GM18511 (cell line): ENCODE results near the gene ELK1.
"Not testable (repeated sequence)": the region's sequence is repeated elsewhere in the genome, so short reads cannot be mapped to it uniquely, and the experiment has no call there.

Source experiments
- ATAC-seq: cut with Tn5 transposase; IDR thresholded peaks from one replicate; pipeline ENCODE4 v1.9.1; 2021; ENCODE audit warnings: mild to moderate bottlenecking, moderate library complexity; ENCODE audit not compliant: unreplicated experiment

ELK1 gene

DNA sequence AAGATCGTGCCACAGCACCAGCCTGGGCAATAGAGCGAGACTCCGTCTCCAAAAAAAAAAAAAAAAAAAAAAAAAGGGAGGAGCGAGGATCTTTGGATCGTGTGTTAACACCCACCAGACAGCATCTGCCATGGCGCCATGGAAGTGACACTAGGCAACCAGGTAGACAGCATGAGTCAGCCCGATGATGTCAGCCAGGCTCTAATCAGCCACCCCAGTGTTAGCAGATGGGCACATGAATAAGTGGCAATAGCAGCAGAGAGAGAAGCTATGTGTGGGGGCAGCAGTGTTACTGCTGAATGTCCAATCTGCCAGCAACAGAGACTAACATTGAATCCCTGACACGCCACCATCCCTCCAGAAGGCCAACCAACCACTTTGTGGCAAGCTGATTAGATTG is 37.3 kb downstream of the ELK1 start:
- no peak for ATAC-seq

DNA sequence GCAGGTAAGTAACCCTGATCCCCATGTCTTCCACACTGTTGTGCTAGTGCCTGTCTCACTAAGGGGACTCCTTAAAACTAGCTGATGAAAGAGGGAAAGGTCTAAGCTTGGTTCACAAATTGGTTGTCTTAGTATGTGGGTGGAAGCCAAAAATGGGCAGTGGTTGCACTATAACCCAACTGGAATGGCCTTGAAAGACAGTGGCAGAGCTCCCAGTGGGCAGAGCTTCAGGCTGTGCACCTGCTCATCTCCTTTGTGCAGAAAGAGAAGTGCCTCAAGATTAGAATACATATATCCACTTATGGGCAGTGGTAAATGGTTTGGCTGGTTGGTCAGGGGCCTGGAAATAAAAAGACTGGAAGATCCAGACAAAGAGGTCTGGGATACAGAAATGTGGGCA is 37.9 kb downstream of the ELK1 start:
- no peak for ATAC-seq

DNA sequence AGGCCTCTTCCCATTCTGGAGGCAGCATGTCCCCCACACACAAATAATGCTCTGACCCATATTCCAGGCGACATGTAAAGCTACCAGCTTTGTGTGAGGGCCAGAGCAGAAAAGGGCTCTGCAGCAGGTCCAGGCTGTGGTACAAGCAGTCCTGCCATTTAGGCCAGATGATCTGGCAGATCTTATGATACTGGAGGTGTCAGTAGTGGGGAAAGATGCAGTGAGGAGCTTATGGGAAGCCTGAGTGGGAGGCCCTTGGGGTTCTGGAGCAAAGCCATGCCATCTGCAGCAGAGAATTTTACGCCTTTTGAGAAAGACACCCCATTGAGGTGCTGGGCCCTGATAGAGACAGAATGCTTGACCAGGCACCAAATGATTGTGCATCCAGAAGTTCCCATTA is 38.4 kb downstream of the ELK1 start:
- no peak for ATAC-seq

DNA sequence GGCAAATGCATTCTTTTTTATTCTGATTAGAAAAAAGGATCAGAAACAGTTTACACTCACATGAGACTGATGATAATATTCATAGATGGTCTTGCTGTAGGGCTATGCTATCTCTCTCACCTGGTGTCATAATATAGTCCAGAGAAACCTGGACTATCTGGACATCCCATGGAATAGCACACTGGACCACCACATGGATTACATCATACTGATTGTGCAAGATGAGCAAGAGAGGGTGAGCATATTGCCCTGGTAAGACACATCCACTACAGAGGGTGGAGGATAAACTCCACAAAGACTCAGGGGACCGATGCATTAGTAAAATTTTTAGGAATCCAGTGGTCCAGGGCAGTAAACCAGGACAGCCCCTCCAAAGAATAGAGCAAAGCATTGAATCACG is 38.9 kb downstream of the ELK1 start:
- ATAC-seq: no peak

DNA sequence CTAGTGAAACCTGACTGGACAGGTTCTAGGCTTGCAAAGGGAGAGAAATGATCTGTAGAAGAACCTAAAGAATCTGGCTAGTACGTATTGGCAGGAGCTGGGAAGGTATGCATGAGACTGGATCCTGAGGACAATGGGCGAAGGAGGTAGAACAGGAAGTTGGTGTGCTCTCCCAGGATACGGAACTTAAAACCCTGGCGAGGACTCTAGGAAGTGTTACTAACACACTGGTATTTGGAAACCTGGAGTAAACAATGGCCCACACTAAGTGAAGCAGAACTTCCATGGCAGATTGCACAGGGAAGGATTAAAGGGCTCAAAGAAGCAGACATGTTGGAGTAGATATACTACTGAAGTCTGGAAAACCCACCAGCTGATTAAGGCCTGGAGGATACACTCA is 39.9 kb downstream of the ELK1 start:
- no peak for ATAC-seq

DNA sequence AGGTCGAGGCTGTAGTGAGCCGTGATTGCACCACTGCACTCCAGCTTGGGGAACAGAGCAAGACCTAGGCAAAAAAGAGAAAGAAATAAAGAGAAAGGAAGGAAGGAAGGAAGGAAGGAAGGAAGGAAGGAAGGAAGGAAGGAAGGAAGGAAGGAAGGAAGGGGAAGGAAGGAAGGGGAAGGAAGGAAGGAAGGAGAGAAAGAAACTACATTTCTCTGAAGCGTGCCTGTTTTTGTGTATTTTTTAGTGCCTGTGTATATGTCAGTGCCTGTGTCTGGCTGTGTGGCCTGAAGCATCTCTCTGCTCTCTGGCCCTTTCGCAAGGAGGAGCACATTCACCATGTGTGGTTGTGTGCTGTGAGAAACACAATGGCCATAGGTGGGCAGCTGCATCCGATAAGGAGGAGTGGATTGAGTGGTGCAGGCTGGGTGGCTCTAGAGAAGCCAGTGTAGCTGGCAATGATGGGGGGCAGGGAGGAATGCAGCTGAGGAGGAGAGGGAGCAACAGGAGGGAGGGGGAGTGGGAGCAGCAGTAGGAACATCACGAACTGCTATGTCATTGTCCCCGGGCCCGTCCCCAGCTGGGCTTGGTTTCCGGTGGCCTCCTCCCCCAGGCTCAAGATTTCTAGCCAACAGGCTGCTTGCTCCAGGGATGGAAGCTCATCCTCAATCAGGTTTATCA is 42.1 kb downstream of the ELK1 start:
- ATAC-seq: no peak

DNA sequence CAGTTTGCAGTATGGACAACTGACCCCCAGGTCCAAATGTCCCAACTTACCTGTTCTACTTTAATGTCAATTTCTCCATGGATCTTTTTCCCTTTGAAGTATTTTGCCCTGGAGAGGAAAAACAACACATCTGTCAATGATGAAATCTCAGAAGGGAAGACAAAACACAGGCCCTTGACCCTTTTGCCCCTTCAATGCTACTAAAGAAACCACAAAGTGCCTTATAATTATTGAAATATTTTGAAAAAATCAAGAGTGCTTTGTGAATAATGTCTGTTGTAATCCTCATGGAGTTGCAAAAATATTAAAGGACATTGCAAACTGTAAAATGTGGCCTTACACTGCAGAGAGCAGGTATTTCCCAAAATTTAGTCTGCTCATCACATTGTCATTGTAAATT is 43.3 kb downstream of the ELK1 start:
- no peak for ATAC-seq

DNA sequence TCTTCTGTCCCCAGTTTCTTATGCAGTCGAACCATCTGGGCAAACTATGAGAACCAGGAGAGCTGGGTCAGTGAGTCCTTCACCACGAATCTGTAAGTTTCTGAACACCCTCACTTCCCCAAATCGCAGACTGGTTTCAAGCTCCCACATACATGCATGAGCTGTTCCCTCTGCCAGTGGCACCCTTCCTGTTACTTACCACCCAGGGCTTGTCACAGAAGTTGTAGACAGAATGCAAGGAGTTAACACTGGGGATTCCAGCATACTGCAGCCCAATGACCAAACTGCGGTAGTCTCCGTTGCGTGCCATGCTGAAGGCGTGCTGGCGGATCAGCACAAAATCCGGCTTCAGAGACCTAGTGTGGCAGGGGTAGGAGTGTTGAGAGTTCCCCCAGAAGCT is 45.3 kb downstream of the ELK1 start:
- no peak for ATAC-seq

DNA sequence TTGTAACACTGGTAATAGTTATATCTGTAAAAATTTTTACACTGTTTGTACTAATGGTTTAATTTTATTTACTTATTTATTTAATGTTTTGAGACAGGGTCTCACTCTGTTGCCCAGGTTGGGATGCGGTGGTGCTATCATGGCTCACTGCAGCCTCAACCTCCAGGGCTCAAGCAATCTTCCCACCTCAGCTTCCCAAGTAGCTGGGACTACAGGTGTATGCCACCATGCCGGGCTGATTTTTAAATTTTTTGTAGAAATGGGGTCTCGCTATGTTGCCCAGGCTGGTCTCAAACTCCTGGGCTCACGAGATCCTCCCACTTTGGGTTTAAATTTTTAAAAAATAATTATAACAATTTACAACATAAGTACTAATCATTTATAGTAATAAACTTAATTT is 47.2 kb downstream of the ELK1 start:
- not testable (repeated sequence) for ATAC-seq

DNA sequence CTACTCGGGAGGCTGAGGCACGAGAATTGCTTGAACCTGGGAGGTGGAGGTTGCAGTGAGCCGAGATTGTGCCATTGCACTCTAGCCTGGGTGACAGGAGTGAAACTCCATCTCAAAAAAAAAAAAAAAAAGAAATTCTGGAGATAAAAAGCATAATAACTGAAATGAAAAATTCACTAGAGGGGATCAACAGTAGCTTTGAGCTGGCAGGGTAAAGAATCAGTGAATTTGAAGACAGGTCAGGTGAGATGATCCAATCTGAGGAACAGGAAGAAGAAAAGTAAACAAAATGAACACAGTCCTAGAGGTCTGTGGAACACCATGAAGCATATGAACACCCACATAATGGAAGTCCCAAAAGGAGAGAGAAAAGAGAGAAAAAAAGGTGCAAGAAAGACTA is 53.1 kb downstream of the ELK1 start:
- ATAC-seq: no peak

DNA sequence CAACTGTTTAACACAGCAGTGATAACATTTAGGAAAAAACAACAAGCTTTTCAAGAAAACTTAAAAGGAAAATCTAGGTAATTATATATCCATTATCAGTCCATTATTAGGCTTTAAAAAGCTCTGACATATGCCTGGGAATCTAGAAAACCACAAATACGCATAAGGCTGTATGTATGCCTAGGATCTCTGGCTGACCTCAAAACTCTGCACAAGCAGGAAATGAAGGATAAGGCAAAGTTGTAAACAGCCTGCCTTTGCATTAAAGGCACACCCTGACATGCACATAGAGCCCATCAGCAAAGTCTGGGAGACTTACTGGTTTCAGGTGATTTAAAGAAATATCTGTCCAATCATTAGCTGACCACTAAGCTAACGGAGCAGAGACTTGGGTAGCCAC is 54.1 kb downstream of the ELK1 start:
- ATAC-seq: no peak

DNA sequence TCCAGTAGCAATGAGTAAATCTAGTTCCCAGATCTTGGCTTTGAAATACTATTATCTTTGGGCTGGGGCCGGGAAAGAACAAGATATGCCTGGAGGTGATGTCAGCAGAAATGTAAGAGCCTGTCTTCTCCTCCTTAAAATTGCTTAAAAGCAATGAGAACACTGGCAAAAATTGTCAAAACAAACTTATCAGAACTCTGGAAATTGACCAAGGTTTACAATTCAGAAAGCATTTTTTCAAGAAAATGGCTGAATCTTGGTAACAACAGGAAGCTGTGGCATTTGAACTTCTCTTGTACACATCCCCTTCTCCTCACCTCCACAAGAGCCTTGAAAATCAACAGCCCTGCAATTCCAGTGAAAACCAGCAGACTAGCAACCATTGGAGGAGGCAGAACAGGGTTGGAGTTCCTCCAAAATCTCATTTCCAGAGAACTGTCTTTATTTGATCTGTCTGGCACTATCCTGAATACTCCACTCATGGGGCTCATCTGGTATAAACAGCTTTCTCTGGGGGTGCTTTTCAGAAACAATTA is 54.6 kb downstream of the ELK1 start:
- ATAC-seq: no peak

DNA sequence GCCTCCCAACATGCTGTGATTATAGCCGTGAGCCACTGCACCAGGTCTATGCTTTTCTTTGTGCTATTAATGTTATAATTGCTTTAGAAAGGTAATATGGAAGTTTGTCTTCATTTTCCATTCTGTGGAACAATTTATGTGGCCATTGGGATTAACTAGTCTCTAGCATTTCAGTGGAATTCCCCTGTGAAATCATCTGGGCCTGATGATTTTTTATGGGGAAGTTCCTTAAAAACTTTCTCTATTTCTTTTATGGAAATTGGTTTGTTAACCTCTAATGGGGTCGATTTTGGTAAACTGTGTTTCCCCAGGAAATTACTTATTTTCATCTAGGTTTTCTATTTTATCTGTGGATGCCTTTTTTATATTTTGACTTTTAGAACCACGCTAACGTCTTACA is 56.8 kb downstream of the ELK1 start:
- no peak for ATAC-seq

DNA sequence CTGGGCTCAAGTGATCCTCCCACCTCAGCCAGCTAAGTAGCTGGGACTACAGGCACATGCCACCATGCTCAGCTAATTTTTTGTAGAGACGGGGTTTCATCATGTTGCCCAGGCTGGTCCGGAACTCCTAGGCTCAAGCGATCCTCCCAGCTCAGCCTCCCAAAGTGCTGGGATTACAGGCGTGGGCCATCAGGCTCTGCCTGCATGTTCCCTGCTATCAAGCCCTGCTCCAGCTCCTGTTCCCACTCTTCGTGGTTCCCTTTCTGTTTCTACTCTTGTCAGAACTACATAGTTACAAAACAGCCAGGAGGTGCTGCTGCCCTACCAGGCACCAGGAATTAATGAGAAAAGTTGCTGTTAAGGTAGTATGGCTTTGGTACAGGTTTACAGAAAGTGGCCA is 59.4 kb downstream of the ELK1 start:
- ATAC-seq: no peak

DNA sequence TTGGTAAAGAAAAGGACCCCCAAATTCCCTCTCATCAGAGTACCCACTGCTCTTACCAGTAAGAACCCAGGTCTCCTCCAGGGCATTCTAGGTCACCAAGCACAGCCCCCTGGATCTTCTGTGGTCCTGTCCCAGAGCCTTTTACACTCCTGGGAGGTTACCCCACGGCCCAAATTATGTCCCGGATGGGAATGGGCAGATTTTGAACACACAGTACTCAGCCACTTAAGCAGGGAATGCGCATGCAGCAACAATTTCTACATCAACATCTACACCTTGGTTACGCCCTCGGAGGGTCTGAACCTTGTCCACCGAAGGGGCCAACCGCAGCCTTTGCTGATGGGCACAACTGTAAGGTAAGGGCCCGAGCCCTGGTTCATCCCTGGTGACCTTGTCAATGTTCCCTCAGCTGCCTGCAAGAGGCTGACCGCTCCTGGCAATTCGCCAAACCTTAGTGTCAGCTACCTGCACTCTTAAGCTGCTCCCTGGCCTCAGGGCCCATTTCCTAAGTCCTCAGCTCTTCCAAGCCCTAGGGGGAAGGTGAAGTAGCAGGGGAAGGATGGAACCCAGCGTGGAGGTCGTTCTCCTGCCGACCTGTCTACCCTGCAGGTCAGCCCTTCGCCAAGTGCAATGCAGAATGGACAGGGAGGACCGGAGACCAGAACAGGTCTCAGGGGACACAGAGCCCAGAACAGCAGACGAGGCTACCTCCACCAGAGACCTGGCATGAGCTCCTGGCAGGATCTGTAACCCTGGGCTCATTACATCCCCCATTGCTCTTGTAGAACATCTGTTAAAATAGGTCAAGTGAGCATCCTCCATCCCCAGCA is 62.2 kb downstream of the ELK1 start:
- no peak for ATAC-seq

DNA sequence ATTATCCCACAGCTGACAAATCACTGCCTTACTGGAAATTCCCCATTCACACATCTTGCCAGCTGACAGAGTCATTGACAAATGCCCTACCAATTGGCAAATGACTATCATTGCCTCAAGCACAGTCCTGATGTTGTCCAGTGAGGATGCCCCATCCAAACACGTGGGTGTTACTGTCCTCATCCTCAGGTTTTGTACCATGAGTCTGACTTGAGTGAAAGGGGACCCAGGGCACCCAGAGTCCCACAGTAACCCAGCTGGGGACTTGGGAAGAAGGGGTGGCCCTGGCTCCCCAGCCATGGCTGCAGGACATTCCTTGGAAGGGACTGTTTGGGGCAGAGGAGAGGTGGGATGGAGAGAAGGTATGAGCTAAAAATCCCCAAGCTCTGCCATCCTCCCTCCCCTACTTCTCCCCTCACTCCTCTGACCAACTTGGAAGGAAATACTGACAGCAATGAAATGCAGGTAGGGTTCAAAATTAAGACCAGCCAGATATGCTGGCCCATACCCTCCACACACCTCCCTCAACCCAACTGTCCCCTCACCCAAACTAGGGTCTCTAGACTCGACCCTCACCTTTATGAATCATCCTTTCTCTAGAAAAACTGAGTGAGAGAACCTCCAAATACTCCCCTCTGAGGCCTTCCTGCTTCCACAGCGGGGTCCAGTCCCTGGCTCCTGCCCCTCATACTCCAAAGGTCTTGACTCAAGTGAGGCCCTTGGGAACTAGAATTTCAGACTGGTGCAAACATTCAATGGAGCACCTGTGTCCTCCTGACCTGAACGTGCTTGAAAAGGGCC is 63.1 kb downstream of the ELK1 start:
- no peak for ATAC-seq

DNA sequence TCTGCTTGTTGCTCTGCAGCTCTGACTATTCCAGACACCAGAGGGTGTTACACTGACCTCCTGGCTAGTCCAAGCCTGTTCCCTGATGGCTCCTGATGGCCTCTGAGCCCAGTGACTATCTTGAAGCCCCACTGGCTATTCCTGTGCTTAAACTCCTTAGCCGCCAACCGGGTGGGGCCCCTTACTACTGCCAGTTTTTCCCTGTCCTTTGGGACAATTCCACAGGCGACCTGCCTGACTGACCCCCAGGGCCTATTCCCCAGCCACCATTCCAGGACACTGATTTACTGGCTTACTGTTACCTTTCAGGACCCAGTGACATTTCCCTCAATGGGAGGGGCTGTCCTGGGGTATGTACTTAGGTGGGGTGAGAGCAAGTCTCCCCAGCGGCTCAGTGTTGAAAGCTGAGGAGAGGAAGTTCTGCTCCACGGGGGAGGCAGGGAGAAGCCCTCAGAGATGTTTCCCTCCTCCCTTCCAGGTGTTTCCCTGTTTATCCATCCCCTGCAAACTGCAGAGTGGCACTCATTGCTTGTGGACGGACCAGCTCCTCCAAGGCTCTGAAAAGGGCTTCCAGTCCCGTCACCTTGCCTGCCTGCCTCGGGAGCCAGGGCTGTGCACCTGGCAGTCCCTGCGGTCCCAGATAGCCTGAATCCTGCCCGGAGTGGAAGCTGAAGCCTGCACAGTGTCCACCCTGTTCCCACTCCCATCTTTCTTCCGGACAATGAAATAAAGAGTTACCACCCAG is 64.1 kb downstream of the ELK1 start:
- no peak for ATAC-seq
